Kidney (tissue), 14 donors: Measurements from ENCODE around the gene DARS2. TPM values are rescaled to one million over a fixed set of nuclear protein-coding genes. Genes with fewer than 3 reads are reported as not detected.

ENCODE experiments used
- DNase-seq, 5 donors: peaks; one replicate each; pipeline ENCODE4 v3.0.0-alpha.2; 2013 to 2020
- FAIRE-seq: peaks from 2 replicates; lab custom pipeline; 2012; peaks lifted over from hg19 to GRCh38; lab: Jason Lieb, UNC
- H3K27ac ChIP-seq, 2 donors: one replicate each; pipeline ENCODE4 v1.7.0; 2013; ENCODE audit warnings: low read depth in 2 of 2, low read length in 2 of 2, inconsistent platforms in 1 of 2
- H3K27me3 ChIP-seq: one replicate; pipeline ENCODE4 v1.7.1; 2013; ENCODE audit warnings: low read length, inconsistent platforms; ENCODE audit not compliant: control insufficient read depth, insufficient read depth
- H3K36me3 ChIP-seq, 3 donors: one replicate each; pipeline versions ENCODE4 v1.7.0 to v1.7.1; 2013; ENCODE audit warnings: low read length in 3 of 3, control low read depth in 1 of 3, inconsistent platforms in 1 of 3; ENCODE audit not compliant: insufficient read depth in 3 of 3, control insufficient read depth in 2 of 3
- H3K4me1 ChIP-seq, 3 donors: one replicate each; pipeline versions ENCODE4 v1.7.0 to v1.7.1; 2013; ENCODE audit warnings: low read length in 3 of 3, inconsistent platforms in 1 of 3, low read depth in 1 of 3; ENCODE audit not compliant: control insufficient read depth in 2 of 3, insufficient read depth in 2 of 3
- H3K4me3 ChIP-seq, 3 donors: one replicate each; pipeline versions ENCODE4 v1.7.0 to v1.8.1; 2013; ENCODE audit warnings: low read length in 3 of 3, control low read depth in 1 of 3, inconsistent platforms in 1 of 3
- H3K9ac ChIP-seq, 3 donors: one replicate each; pipeline versions ENCODE4 v1.7.0 to v1.7.1; 2013; ENCODE audit warnings: low read length in 3 of 3, control low read depth in 1 of 3, inconsistent platforms in 1 of 3
- H3K9me3 ChIP-seq, 3 donors: one replicate each; pipeline versions ENCODE4 v1.7.0 to v1.7.1; 2013; ENCODE audit warnings: low read length in 3 of 3, control low read depth in 1 of 3, inconsistent platforms in 1 of 3; ENCODE audit not compliant: control insufficient read depth in 2 of 3, insufficient read depth in 1 of 3
- intact Hi-C: fragments of 100-400 bp; cut with DNase I; formaldehyde crosslinking; loops from one replicate; pipeline ENCODE4 v1.11.1; 2022
- polyA plus RNA-seq: library from polyadenylated mRNA; stranded (reverse); fragments of 350-450 nt; fragmentation: Illumina TruSeq; extraction: RNeasy Lipid Tissue Mini Kit (QIAGEN cat#74804); gene quantifications from one replicate; pipeline ENCODE4 v1.2.3, GENCODE V29; 2014; ENCODE audit warnings: low read depth, low replicate concordance; ENCODE audit not compliant: insufficient read depth
- total RNA-seq: library from RNA; stranded (reverse); fragmentation: NEBNext Ultra II Directional; extraction: Animal tissue kit (Norgen Biotek cat#: 25700); gene quantifications from one replicate; pipeline ENCODE4 v1.2.1, GENCODE V29; 2021
- TF ChIP-seq, protein P1 (sequence below): IDR thresholded peaks from 3 replicates; pipeline ENCODE4 v1.5.1; 2012; ENCODE audit warnings: mild to moderate bottlenecking, moderate library complexity, borderline replicate concordance; ENCODE audit not compliant: insufficient read depth; ENCODE audit errors: extremely low read depth
- donor health status: control.
- donor health status: control.
- donor health status: control.
- donor health status: control.
- donor health status: control.
- donor health status: DM: yes; HTN: yes; CAD: no.
- donor health status: Normal renal cell carcinoma (clear cell type).

DARS2 gene
- total and polyA plus RNA-seq, 2 donors from 2014 or later = 14.2 to 19.6 TPM

DNA sequence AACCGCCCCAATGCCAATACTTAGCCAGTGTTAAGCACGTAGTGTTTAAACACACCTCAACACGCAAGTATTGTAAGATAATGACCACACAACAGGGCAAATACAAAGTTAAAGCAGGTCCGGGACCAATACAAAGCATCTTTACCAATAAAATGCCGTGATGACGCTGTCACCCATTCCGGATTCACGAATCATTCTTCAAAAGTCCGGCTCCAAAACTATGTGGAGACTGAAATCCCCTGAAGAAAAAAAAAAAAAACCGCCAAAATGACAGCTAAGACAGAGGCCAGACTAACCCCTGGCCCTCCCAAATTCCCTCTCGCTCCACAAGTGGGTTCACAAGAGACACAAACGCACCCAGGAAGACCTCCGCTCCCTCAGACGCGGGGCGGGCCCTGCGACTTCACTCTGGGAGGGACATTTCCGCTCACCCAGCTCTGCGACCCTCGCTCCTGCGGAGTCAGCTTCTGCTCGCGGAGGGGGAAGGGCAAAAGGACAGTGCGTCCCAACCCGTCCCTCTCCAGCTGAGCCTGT is 625 bp upstream of the DARS2 start:
- Histone ChIP-seq H3K4me1 (peaks cover 6 to 7% (median 6%) of the 10 kb centered on the region in 3 donors), H3K27ac (peak overlapping the region in 1 of 2 donors; percentile 1), H3K36me3 (no peaks in the 10 kb centered on the region), H3K27me3 (no peaks in the 10 kb centered on the region), H3K9ac (peak overlapping the region; percentile 59 to 95 (median 60)), H3K4me3 (peak overlapping the region; percentile 94 to 98 (median 98)), H3K9me3 (no peaks in the 10 kb centered on the region)
- intact Hi-C loops = no loop called here
- TF ChIP-seq, protein P1, sequence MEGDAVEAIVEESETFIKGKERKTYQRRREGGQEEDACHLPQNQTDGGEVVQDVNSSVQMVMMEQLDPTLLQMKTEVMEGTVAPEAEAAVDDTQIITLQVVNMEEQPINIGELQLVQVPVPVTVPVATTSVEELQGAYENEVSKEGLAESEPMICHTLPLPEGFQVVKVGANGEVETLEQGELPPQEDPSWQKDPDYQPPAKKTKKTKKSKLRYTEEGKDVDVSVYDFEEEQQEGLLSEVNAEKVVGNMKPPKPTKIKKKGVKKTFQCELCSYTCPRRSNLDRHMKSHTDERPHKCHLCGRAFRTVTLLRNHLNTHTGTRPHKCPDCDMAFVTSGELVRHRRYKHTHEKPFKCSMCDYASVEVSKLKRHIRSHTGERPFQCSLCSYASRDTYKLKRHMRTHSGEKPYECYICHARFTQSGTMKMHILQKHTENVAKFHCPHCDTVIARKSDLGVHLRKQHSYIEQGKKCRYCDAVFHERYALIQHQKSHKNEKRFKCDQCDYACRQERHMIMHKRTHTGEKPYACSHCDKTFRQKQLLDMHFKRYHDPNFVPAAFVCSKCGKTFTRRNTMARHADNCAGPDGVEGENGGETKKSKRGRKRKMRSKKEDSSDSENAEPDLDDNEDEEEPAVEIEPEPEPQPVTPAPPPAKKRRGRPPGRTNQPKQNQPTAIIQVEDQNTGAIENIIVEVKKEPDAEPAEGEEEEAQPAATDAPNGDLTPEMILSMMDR = no peak
- no peak for DNase-seq
- no peak for FAIRE-seq

DNA sequence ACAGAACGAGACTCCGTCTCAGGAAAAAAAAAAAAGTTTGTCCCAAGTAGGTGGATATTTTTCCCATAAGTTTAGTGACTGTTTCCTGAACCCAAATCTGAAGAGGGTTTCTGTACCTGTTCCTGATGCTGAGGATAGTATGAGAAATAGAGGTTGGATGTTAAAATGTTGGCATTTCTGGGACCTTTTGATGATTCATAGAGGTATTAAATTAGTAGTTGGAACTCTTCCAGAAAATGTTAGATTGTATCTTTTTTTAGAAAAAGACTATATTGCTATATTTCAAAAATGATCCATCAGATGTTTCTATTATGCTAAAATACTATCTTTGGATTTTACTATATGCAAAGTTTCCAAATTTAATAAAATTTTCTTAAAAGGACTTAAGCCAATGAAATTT is 3.1 kb downstream of the DARS2 start:
- Histone ChIP-seq H3K9ac (no peak overlapping the region), H3K4me3 (no peak overlapping the region), H3K36me3 (peaks cover 0 to 3% (median 0%) of the 10 kb centered on the region in 3 donors), H3K4me1 (peaks cover 6 to 7% (median 6%) of the 10 kb centered on the region in 3 donors), H3K27ac (no peak overlapping the region), H3K27me3 (no peaks in the 10 kb centered on the region), H3K9me3 (no peaks in the 10 kb centered on the region)
- TF ChIP-seq, protein P1 = no peak
- intact Hi-C loops = no loop called here
- no peak for DNase-seq
- no peak for FAIRE-seq

DNA sequence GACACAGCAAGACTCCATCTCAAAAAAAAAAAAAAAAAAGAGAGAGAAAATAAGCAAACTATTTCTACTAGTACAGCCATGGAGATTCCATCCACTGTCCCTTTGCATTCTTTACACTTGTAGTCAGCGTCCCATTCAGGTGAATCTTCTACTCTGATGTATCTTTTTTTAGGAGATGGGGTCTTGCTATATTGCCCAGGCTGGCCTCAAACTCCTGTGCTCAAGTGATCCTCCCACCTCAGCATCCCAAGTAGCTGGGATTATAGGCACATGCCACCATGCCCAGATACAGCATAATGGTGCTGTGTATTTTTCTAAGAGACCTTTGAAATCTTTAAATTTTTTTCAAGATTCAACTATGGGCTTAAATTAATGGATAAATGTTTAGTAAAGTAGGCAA is 8.3 kb downstream of the DARS2 start:
- Histone ChIP-seq H3K36me3 (peaks cover 2 to 20% (median 7%) of the 10 kb centered on the region in 3 donors), H3K4me1 (no peaks in the 10 kb centered on the region), H3K9ac (no peak overlapping the region), H3K9me3 (no peaks in the 10 kb centered on the region), H3K4me3 (no peak overlapping the region), H3K27me3 (no peaks in the 10 kb centered on the region), H3K27ac (no peak overlapping the region)
- intact Hi-C loops = no loop called here
- DNase-seq (no peak), FAIRE-seq (no peak)
- TF ChIP-seq, protein P1 = no peak

DNA sequence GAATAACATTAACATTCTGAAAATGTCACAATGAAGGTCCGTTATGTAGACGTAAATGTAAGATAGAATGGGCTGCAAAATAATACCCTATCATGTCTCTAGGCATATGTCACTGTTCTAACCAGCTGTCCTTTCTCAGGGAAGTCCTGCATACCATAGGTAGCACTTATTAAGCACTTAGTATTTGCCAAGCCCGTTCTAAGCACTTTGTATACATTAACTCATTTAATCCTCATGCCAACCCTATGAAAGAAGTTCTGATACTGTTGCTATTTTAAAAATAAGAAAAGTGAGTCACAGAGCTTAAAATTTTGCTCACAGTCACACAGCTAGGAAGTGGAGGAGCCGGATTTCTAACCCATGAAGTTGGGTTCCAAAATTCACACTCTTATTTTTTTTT is 27.6 kb downstream of the DARS2 start:
- intact Hi-C loops = no loop called here
- FAIRE-seq = no peak
- no peak overlapping the region for H3K27ac ChIP-seq
- H3K9me3 ChIP-seq = no peaks in the 10 kb centered on the region
- H3K4me3 ChIP-seq = no peak overlapping the region
- TF ChIP-seq, protein P1 = no peak
- H3K36me3 ChIP-seq = peaks cover 0 to 11% (median 3%) of the 10 kb centered on the region in 3 donors
- no peak for DNase-seq
- H3K4me1 ChIP-seq = no peaks in the 10 kb centered on the region
- H3K27me3 ChIP-seq = no peaks in the 10 kb centered on the region
- no peak overlapping the region for H3K9ac ChIP-seq
